HEK293 (cell line): ENCODE measurements around the gene BHLHA9.

Source experiments
- ZNF184 ChIP-seq: fragments of 450-650 bp; IDR thresholded peaks from 2 replicates; pipeline ENCODE4 v1.5.1; 2018; ENCODE audit warnings: missing biosample characterization, mild to moderate bottlenecking, missing genetic modification characterization
- ZNF19 ChIP-seq: fragments of 450-650 bp; formaldehyde crosslinking; IDR thresholded peaks from 2 replicates; pipeline ENCODE4; 2016; ENCODE audit warnings: missing biosample characterization, missing genetic modification characterization, low read depth
- ZNF202 ChIP-seq: fragments of 450-650 bp; formaldehyde crosslinking; IDR thresholded peaks from 2 replicates; pipeline ENCODE4 v1.5.1; 2016; ENCODE audit warnings: missing biosample characterization, missing genetic modification characterization, borderline replicate concordance
- ZNF23 ChIP-seq: fragments of 450-650 bp; formaldehyde crosslinking; IDR thresholded peaks from 2 replicates; pipeline ENCODE4 v1.5.1; 2016; ENCODE audit warnings: missing biosample characterization, missing genetic modification characterization, borderline replicate concordance
- ZNF274 ChIP-seq, 2 experiments: fragments of 200-500 bp in 1 of 2; fragments of 450-650 bp in 1 of 2; sonication (Bioruptor generic) in 1 of 2; formaldehyde crosslinking in 1 of 2; IDR thresholded peaks; 2 replicates each; pipeline versions ENCODE4 v1.5.1 to v1.6.1; 2014 to 2016; ENCODE audit warnings: borderline replicate concordance in 1 of 2, inconsistent platforms in 1 of 2, low read length in 1 of 2, missing biosample characterization in 1 of 2, missing genetic modification characterization in 1 of 2
- ZNF433 ChIP-seq: fragments of 450-650 bp; formaldehyde crosslinking; IDR thresholded peaks from 2 replicates; pipeline ENCODE4 v1.5.1; 2016; ENCODE audit warnings: missing biosample characterization, missing genetic modification characterization, low read depth
- ZNF629 ChIP-seq: fragments of 450-650 bp; formaldehyde crosslinking; IDR thresholded peaks from 2 replicates; pipeline ENCODE4 v1.5.1; 2017; ENCODE audit warnings: missing biosample characterization, missing genetic modification characterization
- ZNF792 ChIP-seq: fragments of 450-650 bp; formaldehyde crosslinking; IDR thresholded peaks from 2 replicates; pipeline ENCODE4 v1.5.1; 2016; ENCODE audit warnings: missing biosample characterization, missing genetic modification characterization
- ZNF830 ChIP-seq: fragments of 450-650 bp; IDR thresholded peaks from 2 replicates; pipeline ENCODE4 v1.5.0; 2018; ENCODE audit warnings: missing biosample characterization, missing genetic modification characterization, low read depth, mild to moderate bottlenecking, moderate library complexity
- ZSCAN16 ChIP-seq: fragments of 450-650 bp; formaldehyde crosslinking; IDR thresholded peaks from 2 replicates; pipeline ENCODE4 v1.5.1; 2016; ENCODE audit warnings: missing biosample characterization, missing genetic modification characterization
- TF ChIP-seq, protein P1 (sequence below): fragments of 450-650 bp; formaldehyde crosslinking; IDR thresholded peaks from 2 replicates; pipeline ENCODE4 v1.5.1; 2017; ENCODE audit warnings: missing biosample characterization, mild to moderate bottlenecking, missing genetic modification characterization, moderate library complexity
- TF ChIP-seq, protein P2 (sequence below): fragments of 450-650 bp; formaldehyde crosslinking; IDR thresholded peaks from 2 replicates; pipeline ENCODE4 v1.5.1; 2016; ENCODE audit warnings: missing biosample characterization, missing genetic modification characterization
- TF ChIP-seq, protein P3 (sequence below): fragments of 450-650 bp; formaldehyde crosslinking; IDR thresholded peaks from 2 replicates; pipeline ENCODE4 v1.5.1; 2016; ENCODE audit warnings: missing biosample characterization, missing genetic modification characterization, borderline replicate concordance
- TF ChIP-seq, protein P4 (sequence below): fragments of 450-650 bp; formaldehyde crosslinking; IDR thresholded peaks from 2 replicates; pipeline ENCODE4 v1.5.1; 2016; ENCODE audit warnings: missing biosample characterization, missing genetic modification characterization

DNA sequence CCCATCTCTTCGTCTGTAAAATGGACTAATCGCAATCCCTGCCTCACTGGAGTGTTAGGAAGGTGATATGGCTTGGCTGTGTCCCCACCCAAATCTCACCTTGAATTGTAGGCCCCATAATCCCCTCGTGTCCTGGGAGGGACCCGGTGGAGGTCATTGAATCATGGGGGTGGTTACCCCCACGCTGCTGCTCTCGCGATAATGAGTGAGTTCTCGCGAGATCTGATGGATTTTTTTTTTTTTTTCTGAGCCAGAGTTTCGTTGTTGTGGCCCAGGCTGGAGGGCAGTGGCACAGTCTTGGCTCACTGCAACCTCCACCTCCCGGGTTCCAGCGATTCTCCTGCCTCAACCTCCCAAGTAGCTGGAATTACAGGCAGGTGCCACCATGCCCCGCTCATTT lies 20.4 kb downstream of the BHLHA9 start:
- no peak for TF ChIP-seq ZNF830
- no peak for TF ChIP-seq ZNF19 (tag by site-specific recombination)
- TF ChIP-seq, protein P1, sequence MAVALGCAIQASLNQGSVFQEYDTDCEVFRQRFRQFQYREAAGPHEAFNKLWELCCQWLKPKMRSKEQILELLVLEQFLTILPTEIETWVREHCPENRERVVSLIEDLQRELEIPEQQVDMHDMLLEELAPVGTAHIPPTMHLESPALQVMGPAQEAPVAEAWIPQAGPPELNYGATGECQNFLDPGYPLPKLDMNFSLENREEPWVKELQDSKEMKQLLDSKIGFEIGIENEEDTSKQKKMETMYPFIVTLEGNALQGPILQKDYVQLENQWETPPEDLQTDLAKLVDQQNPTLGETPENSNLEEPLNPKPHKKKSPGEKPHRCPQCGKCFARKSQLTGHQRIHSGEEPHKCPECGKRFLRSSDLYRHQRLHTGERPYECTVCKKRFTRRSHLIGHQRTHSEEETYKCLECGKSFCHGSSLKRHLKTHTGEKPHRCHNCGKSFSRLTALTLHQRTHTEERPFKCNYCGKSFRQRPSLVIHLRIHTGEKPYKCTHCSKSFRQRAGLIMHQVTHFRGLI (tag by site-specific recombination), result no peak
- TF ChIP-seq ZSCAN16 (tag by site-specific recombination), result no peak
- TF ChIP-seq, protein P2, sequence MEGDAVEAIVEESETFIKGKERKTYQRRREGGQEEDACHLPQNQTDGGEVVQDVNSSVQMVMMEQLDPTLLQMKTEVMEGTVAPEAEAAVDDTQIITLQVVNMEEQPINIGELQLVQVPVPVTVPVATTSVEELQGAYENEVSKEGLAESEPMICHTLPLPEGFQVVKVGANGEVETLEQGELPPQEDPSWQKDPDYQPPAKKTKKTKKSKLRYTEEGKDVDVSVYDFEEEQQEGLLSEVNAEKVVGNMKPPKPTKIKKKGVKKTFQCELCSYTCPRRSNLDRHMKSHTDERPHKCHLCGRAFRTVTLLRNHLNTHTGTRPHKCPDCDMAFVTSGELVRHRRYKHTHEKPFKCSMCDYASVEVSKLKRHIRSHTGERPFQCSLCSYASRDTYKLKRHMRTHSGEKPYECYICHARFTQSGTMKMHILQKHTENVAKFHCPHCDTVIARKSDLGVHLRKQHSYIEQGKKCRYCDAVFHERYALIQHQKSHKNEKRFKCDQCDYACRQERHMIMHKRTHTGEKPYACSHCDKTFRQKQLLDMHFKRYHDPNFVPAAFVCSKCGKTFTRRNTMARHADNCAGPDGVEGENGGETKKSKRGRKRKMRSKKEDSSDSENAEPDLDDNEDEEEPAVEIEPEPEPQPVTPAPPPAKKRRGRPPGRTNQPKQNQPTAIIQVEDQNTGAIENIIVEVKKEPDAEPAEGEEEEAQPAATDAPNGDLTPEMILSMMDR, result no peak
- TF ChIP-seq, protein P3, sequence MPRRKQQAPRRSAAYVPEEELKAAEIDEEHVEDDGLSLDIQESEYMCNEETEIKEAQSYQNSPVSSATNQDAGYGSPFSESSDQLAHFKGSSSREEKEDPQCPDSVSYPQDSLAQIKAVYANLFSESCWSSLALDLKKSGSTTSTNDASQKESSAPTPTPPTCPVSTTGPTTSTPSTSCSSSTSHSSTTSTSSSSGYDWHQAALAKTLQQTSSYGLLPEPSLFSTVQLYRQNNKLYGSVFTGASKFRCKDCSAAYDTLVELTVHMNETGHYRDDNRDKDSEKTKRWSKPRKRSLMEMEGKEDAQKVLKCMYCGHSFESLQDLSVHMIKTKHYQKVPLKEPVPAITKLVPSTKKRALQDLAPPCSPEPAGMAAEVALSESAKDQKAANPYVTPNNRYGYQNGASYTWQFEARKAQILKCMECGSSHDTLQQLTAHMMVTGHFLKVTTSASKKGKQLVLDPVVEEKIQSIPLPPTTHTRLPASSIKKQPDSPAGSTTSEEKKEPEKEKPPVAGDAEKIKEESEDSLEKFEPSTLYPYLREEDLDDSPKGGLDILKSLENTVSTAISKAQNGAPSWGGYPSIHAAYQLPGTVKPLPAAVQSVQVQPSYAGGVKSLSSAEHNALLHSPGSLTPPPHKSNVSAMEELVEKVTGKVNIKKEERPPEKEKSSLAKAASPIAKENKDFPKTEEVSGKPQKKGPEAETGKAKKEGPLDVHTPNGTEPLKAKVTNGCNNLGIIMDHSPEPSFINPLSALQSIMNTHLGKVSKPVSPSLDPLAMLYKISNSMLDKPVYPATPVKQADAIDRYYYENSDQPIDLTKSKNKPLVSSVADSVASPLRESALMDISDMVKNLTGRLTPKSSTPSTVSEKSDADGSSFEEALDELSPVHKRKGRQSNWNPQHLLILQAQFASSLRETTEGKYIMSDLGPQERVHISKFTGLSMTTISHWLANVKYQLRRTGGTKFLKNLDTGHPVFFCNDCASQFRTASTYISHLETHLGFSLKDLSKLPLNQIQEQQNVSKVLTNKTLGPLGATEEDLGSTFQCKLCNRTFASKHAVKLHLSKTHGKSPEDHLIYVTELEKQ (tag by site-specific recombination), result no peak
- TF ChIP-seq ZNF23, result no peak
- no peak for TF ChIP-seq ZNF433 (tag by site-specific recombination)
- TF ChIP-seq ZNF184 (tag by site-specific recombination), result no peak
- no peak for TF ChIP-seq ZNF274 (IDR thresholded peaks at IDR 0.05; ENCODE audit: low read length)
- no peak for TF ChIP-seq ZNF274 (tag by site-specific recombination; IDR thresholded peaks at IDR 0.05; ENCODE audit: borderline replicate concordance)
- TF ChIP-seq, protein P4, sequence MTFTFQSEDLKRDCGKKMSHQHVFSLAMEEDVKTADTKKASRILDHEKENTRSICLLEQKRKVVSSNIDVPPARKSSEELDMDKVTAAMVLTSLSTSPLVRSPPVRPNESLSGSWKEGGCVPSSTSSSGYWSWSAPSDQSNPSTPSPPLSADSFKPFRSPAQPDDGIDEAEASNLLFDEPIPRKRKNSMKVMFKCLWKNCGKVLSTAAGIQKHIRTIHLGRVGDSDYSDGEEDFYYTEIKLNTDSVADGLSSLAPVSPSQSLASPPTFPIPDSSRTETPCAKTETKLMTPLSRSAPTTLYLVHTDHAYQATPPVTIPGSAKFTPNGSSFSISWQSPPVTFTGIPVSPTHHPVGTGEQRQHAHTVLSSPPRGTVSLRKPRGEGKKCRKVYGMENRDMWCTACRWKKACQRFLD (tag by site-specific recombination), result no peak
- TF ChIP-seq ZNF629, result no peak
- no peak for TF ChIP-seq ZNF202 (tag by site-specific recombination)
- no peak for TF ChIP-seq ZNF792 (tag by site-specific recombination)
